Measurements from ENCODE around the gene C17orf75. TPM values are rescaled to one million over a fixed set of nuclear protein-coding genes. Genes with fewer than 3 reads are reported as not detected.
A peak's percentile ranks its signal among the peaks of the same experiment; 100 is the strongest.
"Not testable (repeated sequence)": the region's sequence is repeated elsewhere in the genome, so short reads cannot be mapped to it uniquely, and the experiment has no call there.

Gene C17orf75
- total RNA-seq, 1 experiment from 2014 or later = 25.7 TPM

- no peak for DNase-seq (ENCODE audit: low spot score)
- in situ Hi-C loops (cut with HindIII; ENCODE audit: low sequenced_read_pairs) = no loop called here
Measured at GRCh38 chr17:32349503-32349853, 7.5 kb upstream of the C17orf75 start.

- DNase-seq (ENCODE audit: low spot score) = no peak
- in situ Hi-C loops (cut with HindIII; ENCODE audit: low sequenced_read_pairs) = no loop called here
Measured at GRCh38 chr17:32348483-32348800, 6.5 kb upstream of the C17orf75 start.

GRCh38 chr17:32345951-32346600 is 4.1 kb upstream of the C17orf75 start:
- in situ Hi-C loops (cut with HindIII; ENCODE audit: low sequenced_read_pairs) = no loop called here

GRCh38 chr17:32342603-32343325 is 791 bp upstream of the C17orf75 start:
- no peak for DNase-seq (ENCODE audit: low spot score)
- in situ Hi-C loops (cut with HindIII; ENCODE audit: low sequenced_read_pairs) = no loop called here

More at GRCh38 chr17:32345951-32346600, 4.1 kb upstream of the C17orf75 start:
- DNase-seq (ENCODE audit: low spot score) = no peak

GRCh38 chr17:32341141-32341856 is 674 bp downstream of the C17orf75 start:
- in situ Hi-C loops (cut with HindIII; ENCODE audit: low sequenced_read_pairs) = no loop called here
- DNase-seq (ENCODE audit: low spot score) = peak; percentile 36

GRCh38 chr17:32335687-32336086 is 6.3 kb downstream of the C17orf75 start:
- no peak for DNase-seq (ENCODE audit: low spot score)
- in situ Hi-C loops (cut with HindIII; ENCODE audit: low sequenced_read_pairs) = no loop called here

GRCh38 chr17:32335046-32335445 is 6.9 kb downstream of the C17orf75 start:
- in situ Hi-C loops (cut with HindIII; ENCODE audit: low sequenced_read_pairs) = no loop called here
- no peak for DNase-seq (ENCODE audit: low spot score)

GRCh38 chr17:32333187-32333586 is 8.8 kb downstream of the C17orf75 start:
- in situ Hi-C loops (cut with HindIII; ENCODE audit: low sequenced_read_pairs) = no loop called here
- no peak for DNase-seq (ENCODE audit: low spot score)

- DNase-seq (ENCODE audit: low spot score) = no peak
- in situ Hi-C loops (cut with HindIII; ENCODE audit: low sequenced_read_pairs) = no loop called here
Measured at GRCh38 chr17:32331243-32332040, 10.5 kb downstream of the C17orf75 start.

GRCh38 chr17:32330147-32330546 is 11.8 kb downstream of the C17orf75 start:
- DNase-seq (ENCODE audit: low spot score) = no peak
- in situ Hi-C loops (cut with HindIII; ENCODE audit: low sequenced_read_pairs) = no loop called here

- no peak for DNase-seq (ENCODE audit: low spot score)
- in situ Hi-C loops (cut with HindIII; ENCODE audit: low sequenced_read_pairs) = no loop called here
Measured at GRCh38 chr17:32327911-32328310, 14.1 kb downstream of the C17orf75 start.

- DNase-seq (ENCODE audit: low spot score) = no peak
- in situ Hi-C loops (cut with HindIII; ENCODE audit: low sequenced_read_pairs) = no loop called here
Measured at GRCh38 chr17:32323811-32324491, 18.0 kb downstream of the C17orf75 start.

GRCh38 chr17:32323046-32323445 is 18.9 kb downstream of the C17orf75 start:
- in situ Hi-C loops (cut with HindIII; ENCODE audit: low sequenced_read_pairs) = no loop called here
- DNase-seq (ENCODE audit: low spot score) = no peak

GRCh38 chr17:32320847-32321246 is 21.1 kb downstream of the C17orf75 start:
- in situ Hi-C loops (cut with HindIII; ENCODE audit: low sequenced_read_pairs) = no loop called here

GRCh38 chr17:32320080-32320479 is 21.9 kb downstream of the C17orf75 start:
- DNase-seq (ENCODE audit: low spot score); in situ Hi-C loops (cut with HindIII; ENCODE audit: low sequenced_read_pairs): not testable (repeated sequence)

More at GRCh38 chr17:32320847-32321246, 21.1 kb downstream of the C17orf75 start:
- DNase-seq (ENCODE audit: low spot score) = no peak

GRCh38 chr17:32319548-32319905 is 22.4 kb downstream of the C17orf75 start:
- peak; percentile 67 for DNase-seq (ENCODE audit: low spot score)
- in situ Hi-C loops (cut with HindIII; ENCODE audit: low sequenced_read_pairs) = no loop called here

- DNase-seq (ENCODE audit: low spot score) = no peak
- in situ Hi-C loops (cut with HindIII; ENCODE audit: low sequenced_read_pairs) = no loop called here
Measured at GRCh38 chr17:32318071-32318470, 23.9 kb downstream of the C17orf75 start.

- DNase-seq (ENCODE audit: low spot score) = no peak
- in situ Hi-C loops (cut with HindIII; ENCODE audit: low sequenced_read_pairs) = no loop called here
Measured at GRCh38 chr17:32317353-32317752, 24.6 kb downstream of the C17orf75 start.

GRCh38 chr17:32316653-32317052 is 25.3 kb downstream of the C17orf75 start:
- in situ Hi-C loops (cut with HindIII; ENCODE audit: low sequenced_read_pairs); DNase-seq (ENCODE audit: low spot score): not testable (repeated sequence)
